GM19023 (cell line): ENCODE data around the gene LNPK.
"Not testable (repeated sequence)": the region's sequence is repeated elsewhere in the genome, so short reads cannot be mapped to it uniquely, and the experiment has no call there.

Experiments
- ATAC-seq: cut with Tn5 transposase; IDR thresholded peaks from one replicate; pipeline ENCODE4 v1.9.1; 2021; ENCODE audit warnings: mild to moderate bottlenecking, moderate library complexity; ENCODE audit not compliant: unreplicated experiment

The LNPK gene

GRCh38 chr2:176001916-176002687 lies at the start of gene LNPK:
LNPK (minus strand) TSS chr2:176002267; CDS start chr2:175995584, 6,683 bp downstream.
- peak; percentile 93 for ATAC-seq

DNA sequence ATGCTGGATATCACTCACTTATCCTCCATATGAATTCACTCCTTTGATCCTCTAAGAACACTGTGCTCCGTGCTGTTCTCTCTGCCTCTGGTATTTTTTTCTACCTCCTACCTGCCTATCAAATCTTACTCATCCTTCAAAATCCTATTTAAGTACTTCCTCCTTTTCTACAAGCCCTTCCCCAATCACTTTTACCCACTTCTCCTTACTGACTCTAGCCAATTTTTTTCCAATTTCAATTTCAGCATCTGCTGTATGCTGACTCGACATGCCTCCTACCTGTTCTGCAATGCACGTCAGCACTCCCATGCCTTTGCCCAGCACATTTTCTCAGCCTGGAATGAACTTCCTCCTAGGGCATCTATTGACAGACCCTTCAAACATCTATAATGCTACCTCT lies 37.3 kb upstream of the LNPK start:
- ATAC-seq, result no peak

DNA sequence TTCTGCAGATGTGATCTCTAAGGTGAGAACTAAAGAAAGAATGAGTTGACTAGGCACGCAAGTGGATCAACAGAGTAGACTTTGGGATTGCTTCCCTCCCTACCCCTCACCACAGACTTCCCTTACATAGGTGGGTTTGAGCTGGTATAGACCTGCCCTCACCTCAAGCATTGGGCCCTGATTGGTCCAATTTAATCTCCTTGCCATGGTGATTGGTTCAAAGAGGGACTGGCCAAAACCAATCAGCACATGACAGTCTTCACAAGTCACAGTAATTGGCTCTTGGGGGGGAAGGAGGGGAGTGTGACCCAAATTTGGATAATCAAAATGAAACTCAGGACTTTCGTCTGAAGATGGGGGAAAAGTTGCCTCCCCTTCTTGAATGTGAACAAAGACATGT lies 36.6 kb upstream of the LNPK start:
- no peak for ATAC-seq

GRCh38 chr2:176035013-176035691 lies 33.1 kb upstream of the LNPK start:
- no peak for ATAC-seq

DNA sequence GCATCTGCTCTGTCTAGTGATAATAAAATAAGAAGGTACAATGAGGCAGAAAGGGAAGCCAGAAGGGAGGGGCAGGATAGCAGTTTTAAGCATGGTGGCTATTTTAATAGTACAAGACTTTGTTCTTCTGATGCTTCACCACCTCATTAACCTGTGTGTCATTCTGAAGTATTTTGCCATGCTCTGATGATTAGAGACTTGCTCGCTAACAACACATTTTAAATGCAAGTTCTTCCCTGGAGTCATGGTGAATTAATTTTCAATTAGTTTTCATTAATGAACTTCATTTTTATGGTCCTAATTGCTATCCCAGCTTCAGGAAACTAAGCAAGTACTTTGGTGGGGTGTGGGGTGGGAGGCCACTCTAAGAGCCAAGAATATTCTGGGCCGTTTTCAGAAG lies 25.7 kb upstream of the LNPK start:
- no peak for ATAC-seq

GRCh38 chr2:176025932-176026331 lies 23.9 kb upstream of the LNPK start:
- ATAC-seq, result no peak

- ATAC-seq, result no peak
These were observed 22.0 kb upstream of the LNPK start for GRCh38 chr2:176024083-176024482.

DNA sequence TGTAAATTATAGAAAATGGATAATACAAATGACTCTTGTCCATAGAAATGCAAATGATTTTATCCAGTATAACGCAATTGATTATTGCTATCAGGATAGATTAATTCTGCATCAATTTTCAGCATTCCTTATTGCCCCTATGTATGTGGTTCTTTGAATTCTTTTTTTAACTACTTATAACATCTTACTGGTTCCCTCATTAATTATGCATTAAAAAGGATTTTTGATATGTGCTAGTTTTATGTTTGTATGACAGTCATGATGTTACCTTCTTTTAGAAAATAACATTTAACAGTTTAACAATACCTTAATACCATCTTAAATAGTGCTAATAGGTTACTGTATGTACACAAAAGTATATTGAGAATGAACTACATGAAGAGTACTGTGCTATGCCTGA lies 20.0 kb upstream of the LNPK start:
- ATAC-seq, result no peak

DNA sequence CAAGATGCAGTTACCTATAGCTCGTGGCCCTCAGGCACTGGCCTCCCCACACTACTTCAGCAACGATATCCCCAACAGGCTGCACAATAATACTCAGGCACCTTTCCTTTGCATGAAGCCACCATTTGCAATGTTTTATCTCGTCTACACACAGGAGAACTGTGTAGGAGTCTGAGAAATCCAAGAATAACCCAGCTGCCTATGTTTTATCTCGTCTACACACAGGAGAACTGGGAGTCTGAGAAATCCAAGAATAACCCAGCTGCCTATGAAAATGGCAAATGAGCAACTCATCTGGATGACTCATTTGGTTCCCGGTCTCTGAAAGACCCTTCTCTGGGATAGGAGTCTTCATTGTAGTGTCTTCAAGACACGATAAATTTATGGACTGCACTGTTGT lies 18.3 kb upstream of the LNPK start:
- ATAC-seq, result no peak

- no peak for ATAC-seq
These were observed 16.6 kb upstream of the LNPK start for GRCh38 chr2:176018708-176019107.

- ATAC-seq, result no peak
These were observed 7.4 kb upstream of the LNPK start for GRCh38 chr2:176009445-176009844.

GRCh38 chr2:176004934-176005333 lies 2.9 kb upstream of the LNPK start:
- ATAC-seq, result no peak

DNA sequence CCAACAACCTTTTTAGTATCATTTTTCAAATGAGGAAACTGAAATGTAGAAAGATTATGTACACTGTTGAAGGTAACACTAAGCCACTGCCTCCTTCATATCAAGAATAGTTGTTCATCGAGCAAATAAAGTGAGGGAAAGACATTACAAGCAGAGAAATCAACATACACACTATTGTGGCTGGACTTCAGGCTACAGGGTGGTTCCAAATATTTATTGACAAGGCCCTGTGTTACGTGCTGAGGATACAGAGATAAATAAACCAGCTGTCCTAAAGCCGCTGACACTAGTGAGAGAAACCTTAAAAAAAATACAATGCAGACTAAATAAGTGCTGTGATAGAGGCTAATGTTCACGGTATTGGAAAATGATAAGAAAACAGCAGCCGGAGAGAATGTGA lies 1.9 kb upstream of the LNPK start:
- no peak for ATAC-seq

GRCh38 chr2:176002688-176003210 lies 682 bp upstream of the LNPK start:
- peak; percentile 1 for ATAC-seq

DNA sequence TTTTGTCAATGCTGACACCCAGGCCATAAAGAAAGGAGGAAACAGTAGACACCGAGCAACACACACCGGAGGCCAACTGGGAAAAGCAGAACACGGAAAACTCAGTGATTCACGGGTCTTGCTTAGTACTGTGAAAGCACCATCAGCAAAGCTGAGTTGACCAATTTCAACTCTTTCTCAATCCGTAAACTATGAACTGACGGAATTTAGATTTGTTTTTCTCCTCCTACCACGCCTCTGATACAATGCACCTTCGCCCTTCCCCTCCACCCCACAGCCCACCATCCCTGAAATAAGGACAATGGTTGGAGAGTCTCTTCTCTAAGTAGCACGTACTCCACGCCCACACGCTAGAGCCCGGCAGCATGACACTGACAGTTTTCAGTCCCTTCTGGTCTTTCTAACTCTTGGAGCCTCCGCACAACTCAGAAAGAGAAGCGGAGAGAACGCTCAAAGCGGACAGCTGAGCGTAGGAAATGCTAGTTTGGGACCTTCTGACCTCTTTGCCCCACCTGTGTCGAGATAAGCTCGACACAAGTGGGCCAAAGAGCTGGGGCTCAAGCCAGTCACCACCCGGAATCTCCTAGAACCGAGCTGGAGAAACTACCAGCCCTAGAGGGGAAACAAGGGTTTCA lies 669 bp downstream of the LNPK start:
- ATAC-seq, result peak; percentile 60

GRCh38 chr2:175999283-175999819 lies 2.7 kb downstream of the LNPK start:
- no peak for ATAC-seq

DNA sequence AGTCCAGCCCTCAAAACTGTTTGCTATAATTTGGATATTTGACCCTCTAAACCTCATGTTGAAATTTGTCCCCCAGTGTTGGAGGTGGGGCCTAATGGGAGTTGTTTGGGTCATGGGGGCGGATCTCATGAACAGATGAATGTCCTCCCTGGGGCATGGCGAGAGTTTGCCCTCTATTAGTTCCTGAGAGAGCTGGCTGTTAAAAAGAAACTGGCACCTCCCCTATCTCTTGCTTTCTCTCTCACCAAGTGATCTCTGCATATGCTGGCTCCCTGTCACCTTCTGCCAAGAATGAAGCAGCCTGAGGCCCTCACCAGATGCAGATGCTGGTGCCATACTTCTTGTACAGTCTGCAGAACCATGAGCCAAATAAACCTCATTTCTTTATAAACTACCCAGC lies 12.0 kb downstream of the LNPK start:
- no peak for ATAC-seq

DNA sequence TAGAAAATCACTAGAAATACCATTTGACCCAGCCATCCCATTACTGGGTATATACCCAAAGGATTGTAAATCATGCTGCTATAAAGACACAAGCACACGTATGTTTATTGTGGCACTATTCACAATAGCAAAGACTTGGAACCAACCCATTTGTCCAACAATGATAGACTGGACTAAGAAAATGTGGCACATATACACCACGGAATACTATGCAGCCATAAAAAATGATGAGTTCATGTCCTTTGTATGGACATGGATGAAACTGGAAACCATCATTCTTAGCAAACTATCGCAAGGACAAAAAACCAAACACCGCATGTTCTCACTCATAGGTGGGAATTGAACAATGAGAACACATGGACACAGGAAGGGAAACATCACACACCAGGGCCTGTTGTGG lies 14.9 kb downstream of the LNPK start:
- ATAC-seq, result not testable (repeated sequence)

GRCh38 chr2:175984846-175985245 lies 17.2 kb downstream of the LNPK start:
- no peak for ATAC-seq

DNA sequence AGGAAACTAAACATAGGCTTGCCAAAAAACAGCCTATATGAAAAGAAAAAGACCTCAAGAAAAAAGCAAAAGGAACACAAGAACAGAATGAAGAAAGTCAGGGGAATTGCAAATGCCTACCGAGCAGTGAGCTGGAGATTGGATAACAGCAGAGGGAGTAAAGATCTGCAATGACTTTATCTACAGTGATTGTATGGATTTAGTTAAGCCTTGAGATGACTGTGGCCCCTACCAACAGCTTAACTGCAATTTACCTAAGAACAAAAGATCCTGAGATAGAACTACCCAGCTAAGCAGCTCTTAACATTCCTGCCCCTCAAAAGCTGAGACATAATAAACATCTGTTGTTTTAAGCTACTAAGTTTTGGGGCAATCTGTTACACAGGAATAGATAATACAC lies 20.5 kb downstream of the LNPK start:
- no peak for ATAC-seq

GRCh38 chr2:175976391-175977157 lies 25.5 kb downstream of the LNPK start:
- ATAC-seq, result no peak
